Lower leg skin (tissue), 4 donors: ENCODE results near the gene LRRC27. TPM values are rescaled to one million over a fixed set of nuclear protein-coding genes. Genes with fewer than 3 reads are reported as not detected.

Experiments
- DNase-seq, 2 donors: peaks; one replicate each; pipeline ENCODE4 v3.0.0-alpha.2; 2019; ENCODE audit warnings: low spot score in 2 of 2
- H3K4me3 ChIP-seq: fragments of 200-600 bp; sonication (generic); 2 replicates; pipeline ENCODE4 v1.5.1; 2017; ENCODE audit warnings: mild to moderate bottlenecking, low read depth; ENCODE audit not compliant: poor library complexity, severe bottlenecking
- POLR2A ChIP-seq, 2 donors: fragments of 450-650 bp; IDR thresholded peaks; one replicate each; pipeline ENCODE4 v1.6.1; 2016 to 2017; ENCODE audit warnings: antibody characterized with exemption in 2 of 2, mild to moderate bottlenecking in 1 of 2, moderate library complexity in 1 of 2
- WGBS, 2 donors: methylation state at CpG; one replicate each; pipeline ENCODE4 v1.1.5; 2018; 5-methylcytosine and 5-hydroxymethylcytosine counted together
- intact Hi-C: fragments of 100-400 bp; cut with DNase I; formaldehyde crosslinking; loops from one replicate; pipeline ENCODE4 v1.15.0; 2023; ENCODE audit warnings: low total_unique reads
- total RNA-seq, 4 donors: library from RNA; depleted of rRNA; stranded (reverse); fragments of >200 nt; gene quantifications; one replicate each; pipeline ENCODE4 v1.1.0, GENCODE V29; 2016
- TF ChIP-seq, protein P1 (sequence below), 3 donors: fragments of 450-650 bp; IDR thresholded peaks; one replicate each; pipeline ENCODE4 v1.5.1; 2016; ENCODE audit warnings: antibody characterized with exemption in 3 of 3, mild to moderate bottlenecking in 3 of 3, moderate library complexity in 2 of 3

The LRRC27 gene
- total RNA-seq, 4 donors from 2014 or later: 3.1 to 11.3 (median 8.5) TPM

DNA sequence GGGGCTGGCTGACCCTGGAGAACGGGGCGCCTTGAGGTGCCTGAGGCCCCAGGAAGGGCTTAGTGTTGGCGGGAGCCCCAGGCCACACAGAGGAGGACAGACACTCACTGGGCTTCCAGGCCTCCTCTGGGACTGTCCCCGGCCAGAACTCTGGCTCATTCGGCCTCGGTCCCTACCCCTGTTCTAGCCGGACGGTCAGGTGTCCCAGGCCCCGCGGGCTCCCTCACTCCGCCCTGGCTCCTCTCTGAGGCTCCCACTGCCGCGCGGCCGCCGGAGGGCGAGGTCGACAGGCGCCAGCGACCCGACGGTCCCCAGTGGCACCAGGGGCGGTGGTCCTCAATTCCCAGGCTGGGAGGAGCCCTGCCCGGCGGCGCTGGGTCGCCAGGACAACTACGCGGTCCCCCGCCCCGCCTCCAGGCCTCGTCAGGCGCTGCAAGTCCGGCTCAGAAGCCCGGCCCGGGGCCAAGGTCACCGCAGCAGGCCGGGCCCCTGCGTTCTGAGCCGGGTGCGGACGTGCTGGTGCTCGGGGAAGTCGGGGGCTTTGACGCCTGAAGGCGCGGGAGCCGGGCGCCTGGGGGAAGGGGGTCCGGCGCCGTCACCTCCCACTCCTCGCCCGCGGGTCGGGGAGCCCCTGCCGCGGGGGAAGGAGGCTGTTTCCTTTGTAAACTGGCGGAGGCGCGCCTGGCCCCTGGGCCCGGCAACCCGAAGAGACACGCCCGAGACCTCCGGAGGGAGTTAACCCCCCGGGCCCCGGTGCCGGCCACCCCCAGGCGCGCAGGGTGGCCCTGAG, 63.9 kb downstream of the LRRC27 start:
- H3K4me3 ChIP-seq: peak overlapping the region; percentile 40
- TF ChIP-seq, protein P1, sequence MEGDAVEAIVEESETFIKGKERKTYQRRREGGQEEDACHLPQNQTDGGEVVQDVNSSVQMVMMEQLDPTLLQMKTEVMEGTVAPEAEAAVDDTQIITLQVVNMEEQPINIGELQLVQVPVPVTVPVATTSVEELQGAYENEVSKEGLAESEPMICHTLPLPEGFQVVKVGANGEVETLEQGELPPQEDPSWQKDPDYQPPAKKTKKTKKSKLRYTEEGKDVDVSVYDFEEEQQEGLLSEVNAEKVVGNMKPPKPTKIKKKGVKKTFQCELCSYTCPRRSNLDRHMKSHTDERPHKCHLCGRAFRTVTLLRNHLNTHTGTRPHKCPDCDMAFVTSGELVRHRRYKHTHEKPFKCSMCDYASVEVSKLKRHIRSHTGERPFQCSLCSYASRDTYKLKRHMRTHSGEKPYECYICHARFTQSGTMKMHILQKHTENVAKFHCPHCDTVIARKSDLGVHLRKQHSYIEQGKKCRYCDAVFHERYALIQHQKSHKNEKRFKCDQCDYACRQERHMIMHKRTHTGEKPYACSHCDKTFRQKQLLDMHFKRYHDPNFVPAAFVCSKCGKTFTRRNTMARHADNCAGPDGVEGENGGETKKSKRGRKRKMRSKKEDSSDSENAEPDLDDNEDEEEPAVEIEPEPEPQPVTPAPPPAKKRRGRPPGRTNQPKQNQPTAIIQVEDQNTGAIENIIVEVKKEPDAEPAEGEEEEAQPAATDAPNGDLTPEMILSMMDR (IDR thresholded peaks at IDR 0.05): no peak
- no peak for TF ChIP-seq POLR2A (IDR thresholded peaks at IDR 0.05)
- 19 to 27% methylated on average over 7 to 23 of the region's 71 CpGs for WGBS, 2 donors
- intact Hi-C loops: no loop called here
- DNase-seq: peak in 1 of 2 donors; percentile 95

DNA sequence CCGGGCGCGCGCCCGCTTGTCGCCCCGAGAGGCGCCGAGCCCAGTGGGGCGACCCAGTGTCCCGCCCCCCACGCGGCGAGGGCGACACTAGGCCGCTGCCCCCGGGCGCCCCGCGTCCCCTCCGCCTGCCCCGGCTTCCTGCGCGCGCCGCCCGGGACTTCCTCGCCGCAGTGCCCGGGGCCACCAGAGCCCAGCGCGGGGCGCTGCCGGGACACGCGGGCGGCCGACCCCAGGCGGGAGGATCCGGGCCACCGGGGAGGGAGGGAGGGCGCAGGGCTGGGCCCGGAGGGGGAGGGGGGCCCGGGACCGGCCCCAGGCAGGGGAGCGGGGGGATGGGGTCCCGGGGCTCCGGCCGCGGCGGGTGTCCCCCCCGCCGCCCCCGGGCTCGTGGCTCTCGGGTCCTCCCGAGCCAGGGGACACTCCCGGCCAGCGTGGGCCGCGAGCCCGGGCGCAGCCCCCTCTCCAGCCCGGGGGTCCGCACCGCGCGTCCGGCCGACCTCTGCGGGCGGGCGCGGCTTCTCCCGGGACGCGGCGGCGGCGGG, 64.6 kb downstream of the LRRC27 start:
- intact Hi-C loops: no loop called here
- peak overlapping the region; percentile 40 for H3K4me3 ChIP-seq
- TF ChIP-seq, protein P1 (IDR thresholded peaks at IDR 0.05): no peak
- TF ChIP-seq POLR2A (IDR thresholded peaks at IDR 0.05): no peak
- no peak for DNase-seq
- 1 to 3% methylated on average over 14 to 47 of the region's 80 CpGs for WGBS, 2 donors

DNA sequence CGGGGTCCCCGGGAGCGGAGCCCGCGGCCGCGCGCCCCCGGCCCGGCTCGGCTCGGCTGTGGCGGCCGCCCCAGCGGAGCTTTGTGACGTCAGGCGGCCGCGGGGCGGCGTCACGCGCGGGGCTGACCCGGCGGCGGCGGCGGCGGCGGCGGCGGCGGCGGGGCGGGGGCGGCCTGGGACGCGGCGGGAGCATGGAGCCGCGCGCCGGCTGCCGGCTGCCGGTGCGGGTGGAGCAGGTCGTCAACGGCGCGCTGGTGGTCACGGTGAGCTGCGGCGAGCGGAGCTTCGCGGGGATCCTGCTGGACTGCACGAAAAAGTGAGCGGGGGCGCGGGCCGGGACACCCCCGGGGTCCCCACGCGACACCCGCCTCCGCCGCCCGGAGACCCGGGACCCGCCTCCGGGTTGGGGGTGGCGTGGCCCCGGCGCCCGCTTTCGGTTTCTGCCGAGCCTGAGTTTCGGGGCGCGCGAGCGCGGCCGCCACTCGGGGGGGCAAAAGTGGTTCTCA, 65.1 kb downstream of the LRRC27 start, which contains the start of gene PWWP2B:
TSS of gene PWWP2B (plus strand) at position 165 of the 506 bp plus-strand sequence. CDS start at position 192, 27 bp downstream.
- intact Hi-C loops: no loop called here
- 0% methylated on average over 22 of the region's 86 CpGs; no CpG with 5 or more reads in 1 of the 2 donors for WGBS, 2 donors
- H3K4me3 ChIP-seq: peak within 1 kb of the TSS; percentile 49

DNA sequence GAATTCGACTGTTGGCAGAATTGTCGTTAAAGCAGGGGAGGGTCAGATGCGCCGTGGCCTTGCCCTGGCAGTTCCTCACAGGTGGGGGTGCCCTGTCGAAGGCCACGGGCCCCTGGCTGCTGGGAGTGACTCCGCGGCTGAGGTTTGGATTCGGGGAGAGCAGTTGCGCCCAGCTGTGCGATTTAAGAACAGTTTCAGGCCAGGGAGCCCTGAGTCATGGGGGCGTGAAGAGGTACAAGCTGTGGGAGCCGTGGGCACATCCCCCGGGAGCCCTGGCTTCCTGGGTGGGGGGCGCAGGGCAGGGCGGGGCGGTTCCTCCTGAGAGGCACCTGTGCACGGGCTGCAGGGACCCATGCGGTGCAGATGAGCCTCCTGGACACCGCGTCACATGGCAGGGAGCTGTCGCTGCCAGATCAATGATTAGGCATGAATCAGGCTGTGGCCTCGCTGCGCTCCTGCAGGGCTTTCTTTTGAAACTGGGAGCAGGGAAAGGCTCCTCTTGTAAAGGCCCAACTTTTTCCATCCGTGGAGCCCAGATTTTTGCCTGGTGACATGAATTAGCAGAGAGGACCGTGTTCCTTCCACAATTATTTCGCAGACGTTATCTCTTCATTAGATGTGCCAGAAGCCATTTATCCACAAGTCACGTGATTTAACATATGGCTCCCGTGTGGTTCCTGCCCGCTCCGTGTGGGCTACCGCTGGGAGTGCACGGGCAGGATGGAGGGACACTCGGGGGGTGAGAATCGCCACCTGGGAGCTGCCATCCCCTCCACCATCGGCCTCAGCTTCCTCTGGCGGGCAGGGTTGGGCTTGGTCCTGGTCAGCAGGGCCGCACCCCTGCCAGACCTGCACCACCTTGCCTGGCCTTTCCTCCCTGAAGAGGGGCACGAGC, 65.9 kb downstream of the LRRC27 start:
- no peak for DNase-seq
- H3K4me3 ChIP-seq: peak overlapping the region; percentile 49
- 8 to 20% methylated on average over 18 to 27 of the region's 40 CpGs for WGBS, 2 donors
- intact Hi-C loops: no loop called here
- TF ChIP-seq, protein P1 (IDR thresholded peaks at IDR 0.05): no peak

More for the DNA sequence above, 65.1 kb downstream of the LRRC27 start, which contains the start of gene PWWP2B:
- DNase-seq: no peak
- no peak for TF ChIP-seq POLR2A (IDR thresholded peaks at IDR 0.05)
- TF ChIP-seq, protein P1 (IDR thresholded peaks at IDR 0.05): no peak

DNA sequence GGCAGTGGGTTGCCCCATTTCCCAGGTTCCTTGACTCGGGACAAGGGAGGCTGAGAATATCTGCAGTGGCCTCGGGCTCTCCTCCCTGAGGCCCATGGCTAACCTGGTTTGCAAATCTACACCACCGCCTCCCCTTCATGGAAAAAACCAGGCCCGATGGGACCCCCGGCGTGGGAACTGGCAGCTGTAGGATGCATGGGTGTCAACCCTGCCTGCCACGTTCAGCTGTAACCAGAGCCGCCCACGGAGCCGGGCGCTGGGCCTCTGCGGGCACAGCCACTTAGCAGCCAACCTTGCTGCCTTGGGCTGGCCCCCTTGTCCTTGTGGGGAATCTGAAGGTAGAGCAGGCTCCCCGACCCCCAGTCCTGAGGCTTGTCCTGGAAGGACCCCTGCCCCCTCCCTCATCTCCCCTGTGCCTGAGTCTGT, 66.6 kb downstream of the LRRC27 start:
- intact Hi-C loops: no loop called here
- WGBS, 2 donors: 61 to 71% methylated on average over 9 to 13 of the region's 13 CpGs
- no peak for TF ChIP-seq POLR2A (IDR thresholded peaks at IDR 0.05)
- TF ChIP-seq, protein P1 (IDR thresholded peaks at IDR 0.05): no peak
- no peak overlapping the region for H3K4me3 ChIP-seq
- no peak for DNase-seq
